Caco-2 (cell line): ENCODE measurements around the gene AMBRA1. TPM values are rescaled to one million over a fixed set of nuclear protein-coding genes. Genes with fewer than 3 reads are reported as not detected.

ENCODE experiments used
- BruUV-seq: library from RNA; stranded (reverse); fragments of 400-500 nt; replicated peaks from 2 replicates; lab custom pipeline; 2021; lab: Mats Ljungman, UMichigan
- CTCF ChIA-PET: fragments of 300-600 bp; sonication (Branson Sonifier 250); formaldehyde crosslinking; loops from one replicate; lab custom pipeline; 2022; ENCODE audit warnings: antibody characterized with exemption; lab: Charles Lee
- POLR2A ChIA-PET: fragments of 300-600 bp; sonication (Branson Sonifier 250); formaldehyde crosslinking; loops from one replicate; lab custom pipeline; 2022; ENCODE audit warnings: antibody characterized with exemption; lab: Charles Lee
- DNase-seq, 2 experiments: peaks; one replicate each; pipeline versions ENCODE4 v3.0.0 to v3.0.0-alpha.2; 2020 to 2022
- H3K27me3 ChIP-seq: replicated peaks from 2 replicates; pipeline ENCODE4 v1.6.0; 2011; ENCODE audit warnings: low read length; ENCODE audit not compliant: control insufficient read depth, insufficient read depth
- H3K36me3 ChIP-seq: 2 replicates; pipeline ENCODE4 v1.5.1; 2011; ENCODE audit warnings: low read length; ENCODE audit not compliant: control insufficient read depth, insufficient read depth
- H3K4me1 ChIP-seq: fragments of 250-450 bp; sonication (Bioruptor Pico); 2 replicates; pipeline ENCODE4 v1.5.1; 2020; ENCODE audit warnings: mild to moderate bottlenecking
- H3K4me3 ChIP-seq: 2 replicates; pipeline ENCODE4 v1.5.1; 2011; ENCODE audit warnings: low read depth, mild to moderate bottlenecking, control low read depth, low read length
- H3K9me3 ChIP-seq: fragments of 250-450 bp; sonication (Bioruptor Pico); 2 replicates; pipeline ENCODE4 v1.5.1; 2020; ENCODE audit warnings: mild to moderate bottlenecking, moderate library complexity
- H3K27ac Mint-ChIP-seq: one replicate; pipeline ENCODE4 v1.8.0; 2022; ENCODE audit warnings: mixed read lengths; ENCODE audit not compliant: unreplicated experiment
- H3K27me3 Mint-ChIP-seq: one replicate; pipeline ENCODE4 v1.8.0; 2022; ENCODE audit warnings: mixed read lengths; ENCODE audit not compliant: insufficient read depth, unreplicated experiment
- H3K36me3 Mint-ChIP-seq: one replicate; pipeline ENCODE4 v1.8.0; 2022; ENCODE audit warnings: mild to moderate bottlenecking, mixed read lengths; ENCODE audit not compliant: insufficient read depth, unreplicated experiment
- H3K4me1 Mint-ChIP-seq: one replicate; pipeline ENCODE4 v1.8.0; 2022; ENCODE audit warnings: low read depth, mixed read lengths; ENCODE audit not compliant: unreplicated experiment
- H3K4me3 Mint-ChIP-seq: one replicate; pipeline ENCODE4 v1.8.0; 2022; ENCODE audit warnings: mild to moderate bottlenecking, moderate library complexity, mixed read lengths; ENCODE audit not compliant: unreplicated experiment
- H3K9me3 Mint-ChIP-seq: one replicate; pipeline ENCODE4 v1.8.0; 2022; ENCODE audit warnings: mixed read lengths; ENCODE audit not compliant: unreplicated experiment
- intact Hi-C: fragments of 100-400 bp; cut with micrococcal nuclease; formaldehyde crosslinking; loops from one replicate; pipeline ENCODE4 v1.10.0; 2022; ENCODE audit not compliant: unreplicated experiment
- total RNA-seq: library from RNA; stranded (reverse); gene quantifications from 2 replicates; pipeline ENCODE4 v1.2.3, GENCODE V29; 2022
- TF ChIP-seq, protein P1 (sequence below), 2 experiments: fragments of 200-600 bp in 1 of 2; IDR thresholded peaks; 1 replicate in 1 of 2; 2 replicates in 1 of 2; pipeline versions ENCODE4 v1.5.1 to v1.8.0; 2011 to 2022; ENCODE audit warnings: antibody characterized with exemption in 1 of 2, control low read depth in 1 of 2, inconsistent platforms in 1 of 2, low read depth in 1 of 2, low read length in 1 of 2, mild to moderate bottlenecking in 1 of 2, moderate library complexity in 1 of 2; ENCODE audit not compliant: insufficient read depth in 1 of 2, severe bottlenecking in 1 of 2, unreplicated experiment in 1 of 2

AMBRA1 gene
- total RNA-seq, 1 experiment from 2014 or later = 48.1 TPM

DNA sequence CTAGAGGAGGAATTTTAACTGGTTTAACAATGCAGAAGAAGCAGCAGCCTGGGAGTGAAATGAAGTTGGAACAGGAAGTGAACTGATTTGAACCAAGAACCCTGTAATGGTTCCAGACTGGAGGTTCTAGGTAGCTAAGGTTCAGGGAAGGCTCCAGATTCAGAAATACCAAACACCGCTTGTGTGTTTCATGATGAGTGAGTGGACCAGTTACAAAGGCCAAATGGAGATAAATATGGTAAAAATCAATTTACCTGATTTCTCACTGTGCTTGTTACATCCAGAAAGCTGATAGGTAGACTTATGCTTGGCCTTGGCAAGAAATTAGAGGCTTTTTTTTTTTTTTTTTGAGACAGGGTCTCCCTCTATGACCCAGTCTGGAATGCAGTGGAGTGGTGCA, 36.4 kb upstream of the AMBRA1 start:
- H3K27ac Mint-ChIP-seq = no peak overlapping the region
- no peaks in the 10 kb centered on the region for H3K27me3 ChIP-seq
- peaks cover 38% of the 10 kb centered on the region for H3K36me3 Mint-ChIP-seq
- ChIA-PET CTCF (no interaction called here), POLR2A (no interaction called here)
- TF ChIP-seq, protein P1, sequence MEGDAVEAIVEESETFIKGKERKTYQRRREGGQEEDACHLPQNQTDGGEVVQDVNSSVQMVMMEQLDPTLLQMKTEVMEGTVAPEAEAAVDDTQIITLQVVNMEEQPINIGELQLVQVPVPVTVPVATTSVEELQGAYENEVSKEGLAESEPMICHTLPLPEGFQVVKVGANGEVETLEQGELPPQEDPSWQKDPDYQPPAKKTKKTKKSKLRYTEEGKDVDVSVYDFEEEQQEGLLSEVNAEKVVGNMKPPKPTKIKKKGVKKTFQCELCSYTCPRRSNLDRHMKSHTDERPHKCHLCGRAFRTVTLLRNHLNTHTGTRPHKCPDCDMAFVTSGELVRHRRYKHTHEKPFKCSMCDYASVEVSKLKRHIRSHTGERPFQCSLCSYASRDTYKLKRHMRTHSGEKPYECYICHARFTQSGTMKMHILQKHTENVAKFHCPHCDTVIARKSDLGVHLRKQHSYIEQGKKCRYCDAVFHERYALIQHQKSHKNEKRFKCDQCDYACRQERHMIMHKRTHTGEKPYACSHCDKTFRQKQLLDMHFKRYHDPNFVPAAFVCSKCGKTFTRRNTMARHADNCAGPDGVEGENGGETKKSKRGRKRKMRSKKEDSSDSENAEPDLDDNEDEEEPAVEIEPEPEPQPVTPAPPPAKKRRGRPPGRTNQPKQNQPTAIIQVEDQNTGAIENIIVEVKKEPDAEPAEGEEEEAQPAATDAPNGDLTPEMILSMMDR (IDR thresholded peaks at IDR 0.05; ENCODE audit: insufficient read depth in 1 of 2, low read depth in 1 of 2, low read length in 1 of 2, severe bottlenecking in 1 of 2, unreplicated experiment in 1 of 2) = no peak
- no peaks in the 10 kb centered on the region for H3K27me3 Mint-ChIP-seq
- H3K4me3 ChIP-seq = no peak overlapping the region
- intact Hi-C loops = no loop called here
- no peak overlapping the region for H3K4me3 Mint-ChIP-seq
- no peak for DNase-seq
- no peaks in the 10 kb centered on the region for H3K9me3 ChIP-seq
- H3K4me1 Mint-ChIP-seq = peaks cover 7% of the 10 kb centered on the region
- H3K9me3 Mint-ChIP-seq = no peaks in the 10 kb centered on the region
- no TSS peak for BruUV-seq
- no peaks in the 10 kb centered on the region; the same call in 1 of the 2 replicates for H3K36me3 ChIP-seq
- H3K4me1 ChIP-seq = peaks cover 13% of the 10 kb centered on the region

DNA sequence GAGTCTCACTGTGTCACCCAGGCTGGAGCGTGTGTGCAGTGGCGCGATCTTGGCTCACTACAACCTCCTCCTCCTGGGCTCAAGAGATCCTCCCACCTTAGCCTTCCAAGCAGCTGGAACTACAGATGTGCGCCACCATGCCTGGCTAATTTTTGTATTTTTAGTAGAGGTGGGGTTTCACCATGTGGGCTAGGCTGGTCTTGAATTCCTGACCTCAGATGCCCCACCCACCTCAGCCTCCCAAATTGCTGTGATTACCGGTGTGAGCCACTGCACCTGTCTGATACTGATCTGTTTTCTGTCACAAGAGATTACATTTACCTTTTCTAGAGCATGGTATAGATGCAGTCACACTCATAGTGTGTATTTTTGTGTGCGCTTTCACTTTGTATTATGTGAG, 35.1 kb upstream of the AMBRA1 start:
- Mint-ChIP-seq H3K4me3 (no peak overlapping the region), H3K4me1 (peaks cover 8% of the 10 kb centered on the region), H3K9me3 (no peaks in the 10 kb centered on the region), H3K27me3 (no peaks in the 10 kb centered on the region), H3K27ac (no peak overlapping the region), H3K36me3 (peaks cover 50% of the 10 kb centered on the region)
- Histone ChIP-seq H3K4me1 (peaks cover 16% of the 10 kb centered on the region), H3K27me3 (no peaks in the 10 kb centered on the region), H3K9me3 (no peaks in the 10 kb centered on the region), H3K36me3 (no peaks in the 10 kb centered on the region; the same call in 1 of the 2 replicates), H3K4me3 (no peak overlapping the region)
- TF ChIP-seq, protein P1 (IDR thresholded peaks at IDR 0.05; ENCODE audit: insufficient read depth in 1 of 2, low read depth in 1 of 2, low read length in 1 of 2, severe bottlenecking in 1 of 2, unreplicated experiment in 1 of 2) = no peak
- ChIA-PET POLR2A (no interaction called here), CTCF (no interaction called here)
- DNase-seq = no peak
- BruUV-seq = no TSS peak
- intact Hi-C loops = no loop called here

DNA sequence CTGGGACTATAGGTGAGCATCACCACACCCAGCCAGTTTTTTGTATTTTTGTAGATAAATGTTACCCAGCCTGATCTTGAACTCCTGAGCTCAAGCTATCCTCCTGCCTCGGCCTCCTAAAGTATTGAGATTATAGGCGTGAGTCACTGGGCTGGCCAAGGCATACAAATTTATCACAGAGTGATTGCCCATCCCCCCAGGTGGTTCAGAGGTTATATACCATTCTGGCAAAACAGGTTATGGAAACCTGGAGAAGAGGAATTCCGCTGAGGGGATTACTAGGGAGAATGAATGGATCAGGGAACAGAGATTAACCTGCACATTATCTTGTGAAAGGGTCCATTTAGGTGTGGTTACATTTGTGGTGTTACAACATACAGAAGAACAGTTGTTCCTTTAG, 31.6 kb upstream of the AMBRA1 start:
- BruUV-seq = no TSS peak
- Mint-ChIP-seq H3K36me3 (peaks cover 46% of the 10 kb centered on the region), H3K27ac (peak overlapping the region; percentile 80), H3K4me1 (peaks cover 8% of the 10 kb centered on the region), H3K4me3 (peak overlapping the region; percentile 48), H3K9me3 (no peaks in the 10 kb centered on the region), H3K27me3 (no peaks in the 10 kb centered on the region)
- DNase-seq = peak; percentile 81 to 84
- Histone ChIP-seq H3K4me1 (peaks cover 17% of the 10 kb centered on the region), H3K27me3 (no peaks in the 10 kb centered on the region), H3K36me3 (no peaks in the 10 kb centered on the region), H3K9me3 (no peaks in the 10 kb centered on the region), H3K4me3 (no peak overlapping the region)
- CTCF ChIA-PET = no interaction called here
- intact Hi-C loops = no loop called here
- POLR2A ChIA-PET = no interaction called here
- TF ChIP-seq, protein P1 (IDR thresholded peaks at IDR 0.05; ENCODE audit: insufficient read depth in 1 of 2, low read depth in 1 of 2, low read length in 1 of 2, severe bottlenecking in 1 of 2, unreplicated experiment in 1 of 2) = no peak
